GM21447 (cell line): Measurements from ENCODE around the gene CIZ1.

ENCODE experiments used
- ATAC-seq: cut with Tn5 transposase; IDR thresholded peaks from one replicate; pipeline ENCODE4 v1.9.1; 2021; ENCODE audit not compliant: unreplicated experiment

The CIZ1 gene

GRCh38 chr9:128163523-128164306 is 27.7 kb downstream of the CIZ1 start:
- no peak for ATAC-seq

- ATAC-seq, result no peak
Measured at GRCh38 chr9:128163027-128163515, 28.3 kb downstream of the CIZ1 start.

DNA sequence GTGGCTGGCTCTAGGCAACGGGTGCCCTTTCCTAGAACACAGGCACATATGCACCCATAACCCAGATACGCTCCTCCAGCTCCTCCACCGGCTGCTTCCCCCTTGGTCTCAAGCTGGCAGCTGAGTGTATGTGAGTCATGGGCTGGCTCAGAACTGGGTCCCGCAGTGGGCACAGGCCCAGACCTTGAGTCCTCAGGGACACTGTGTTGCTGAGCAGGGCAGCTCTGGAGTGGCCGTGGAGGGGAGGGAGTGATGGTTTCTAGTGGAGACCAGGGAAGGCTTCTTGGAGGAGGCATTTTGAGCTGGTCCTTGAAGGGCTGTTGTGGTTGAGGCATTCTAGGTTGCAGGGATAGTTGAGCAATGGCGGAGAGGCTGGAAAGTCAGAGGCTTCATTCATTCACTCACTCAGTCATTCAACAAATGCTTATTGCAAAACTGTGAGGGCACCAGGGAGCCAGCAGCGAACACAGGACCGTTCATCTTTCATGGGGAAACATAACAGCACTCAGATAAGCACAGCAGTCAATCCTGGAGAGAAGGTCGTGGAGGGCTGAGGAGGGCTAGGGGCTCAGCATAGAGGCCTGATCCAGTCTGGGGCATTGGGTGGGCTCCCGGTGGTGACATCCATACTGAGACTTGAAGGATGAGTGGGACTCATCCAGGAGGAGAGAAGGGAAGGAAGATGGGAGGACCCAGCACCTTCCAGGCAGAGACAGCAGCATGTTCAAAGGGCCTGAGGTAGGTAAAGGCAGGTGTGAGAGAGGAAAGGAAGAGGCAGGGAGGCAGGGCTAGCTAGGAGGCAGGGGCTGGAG is 29.0 kb downstream of the CIZ1 start:
- ATAC-seq, result no peak

DNA sequence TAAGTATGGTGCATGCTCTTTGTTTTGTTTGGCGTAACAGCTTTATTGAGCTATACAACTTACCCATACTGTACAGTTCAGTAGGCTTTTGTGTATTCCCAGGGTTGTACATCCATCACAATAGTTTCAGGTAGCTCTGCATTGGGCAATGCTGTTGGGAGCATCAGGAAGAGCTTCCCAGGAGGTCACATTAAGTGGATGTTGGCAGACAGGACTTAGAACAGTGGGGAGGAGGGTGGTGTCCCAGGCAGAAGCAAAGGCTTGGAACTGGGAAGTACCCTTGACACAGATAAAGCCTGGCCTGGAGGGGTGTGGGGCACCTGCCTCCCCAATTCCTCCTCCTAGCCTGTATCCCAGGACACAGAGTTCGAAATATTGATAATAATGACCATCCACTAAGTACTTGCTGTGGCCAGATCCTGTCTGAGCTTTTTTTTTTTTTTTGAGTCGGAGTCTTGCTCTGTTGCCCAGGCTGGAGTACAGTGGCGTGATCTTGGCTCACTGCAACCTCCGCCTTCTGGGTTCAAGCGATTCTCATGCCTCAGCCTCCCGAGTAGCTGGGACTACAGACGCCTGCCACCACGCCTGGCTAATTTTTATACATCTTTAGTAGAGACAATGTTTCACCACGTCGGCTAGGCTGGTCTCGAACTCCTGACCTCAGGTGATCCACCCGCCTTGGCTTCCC is 30.0 kb downstream of the CIZ1 start:
- no peak for ATAC-seq

- ATAC-seq, result peak; percentile 14
Measured at GRCh38 chr9:128160603-128160987, 30.8 kb downstream of the CIZ1 start.

- ATAC-seq, result peak; percentile 67
Measured at GRCh38 chr9:128159784-128160602, 31.4 kb downstream of the CIZ1 start, which contains the start of gene BBLN. Gene BBLN (plus strand): TSS chr9:128160265. CDS start chr9:128160408, 143 bp downstream.

GRCh38 chr9:128159522-128159783 is 31.9 kb downstream of the CIZ1 start:
- ATAC-seq, result peak; percentile 11

GRCh38 chr9:128155736-128156500 is 35.5 kb downstream of the CIZ1 start:
- ATAC-seq, result no peak

DNA sequence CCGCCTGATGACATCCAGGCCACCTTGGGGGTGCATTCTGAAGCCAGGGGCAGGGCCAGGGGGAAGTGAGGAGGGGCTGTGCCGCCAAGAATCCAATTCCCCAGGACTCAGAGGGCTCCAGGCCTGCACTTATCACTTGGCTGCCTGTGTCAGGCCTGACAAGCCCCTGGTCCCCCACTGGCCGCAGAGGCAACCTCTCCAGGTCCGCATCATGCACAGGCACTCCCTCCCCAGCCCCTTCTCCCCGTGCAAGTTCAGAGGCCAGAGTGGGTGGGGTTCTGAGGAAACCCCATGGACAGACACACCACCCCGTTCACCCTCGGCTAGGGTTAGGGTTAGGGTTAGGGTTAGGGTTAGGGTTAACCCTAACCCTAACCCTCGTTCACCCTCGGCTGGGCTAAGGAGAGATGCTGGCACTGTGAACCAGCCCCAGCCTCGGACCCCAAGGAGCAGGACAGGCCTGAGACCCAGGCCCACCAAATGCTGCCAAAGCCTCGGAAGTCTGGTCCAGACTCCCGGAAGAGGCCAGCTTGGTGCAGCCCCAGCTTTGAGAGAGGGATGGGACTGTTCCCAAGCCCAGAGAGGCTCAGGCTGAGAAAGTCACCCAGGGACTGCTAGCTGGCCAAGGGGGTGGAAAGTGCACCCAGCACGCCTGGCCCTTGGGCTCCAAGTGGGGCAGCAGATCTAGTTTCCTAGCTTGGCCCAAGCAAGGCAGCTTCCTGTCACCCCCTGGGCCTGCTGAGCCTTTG is 37.3 kb downstream of the CIZ1 start:
- ATAC-seq, result no peak

GRCh38 chr9:128153060-128153946 is 38.1 kb downstream of the CIZ1 start:
- ATAC-seq, result no peak

GRCh38 chr9:128152133-128153059 is 39.0 kb downstream of the CIZ1 start:
- ATAC-seq, result no peak

- ATAC-seq, result no peak
Measured at GRCh38 chr9:128151309-128152132, 39.9 kb downstream of the CIZ1 start.

DNA sequence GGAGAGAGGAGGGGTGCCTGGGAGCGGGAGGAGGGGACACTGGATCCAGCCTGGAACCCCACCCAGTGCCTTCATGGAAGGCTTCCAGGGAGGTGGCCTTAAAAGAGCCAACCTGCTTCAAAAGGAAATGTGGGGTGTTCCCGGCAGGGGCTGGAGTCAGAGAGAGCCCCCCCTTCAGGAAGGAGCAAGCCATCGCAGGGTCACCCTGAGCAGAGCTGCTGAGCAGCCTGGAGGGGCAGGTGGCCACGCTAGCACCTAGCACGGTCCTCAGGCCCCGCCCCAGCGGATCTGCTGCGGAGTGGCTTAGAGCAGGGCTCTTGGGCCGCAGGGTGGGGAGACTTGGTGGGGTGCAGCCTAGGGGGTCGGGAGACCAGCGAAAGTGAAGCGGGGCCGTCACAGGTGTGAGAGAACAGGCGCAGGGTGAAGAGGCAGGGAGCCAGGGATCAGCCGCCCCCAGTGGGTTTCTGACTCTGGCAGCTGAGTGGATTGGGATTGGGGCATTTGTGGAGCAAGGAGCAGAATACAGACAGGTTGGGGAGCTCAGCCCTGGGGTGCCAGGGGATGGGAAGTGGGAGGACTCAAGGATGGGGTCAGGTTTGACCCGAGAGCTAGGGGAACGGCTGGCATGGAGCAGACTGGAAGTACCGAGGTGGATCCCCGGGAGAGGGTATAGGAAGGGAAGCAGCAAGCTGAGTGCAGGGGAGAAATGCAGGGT is 40.6 kb downstream of the CIZ1 start:
- ATAC-seq, result no peak

GRCh38 chr9:128149951-128150593 is 41.3 kb downstream of the CIZ1 start:
- ATAC-seq, result no peak

- ATAC-seq, result no peak
Measured at GRCh38 chr9:128149001-128149701, 42.2 kb downstream of the CIZ1 start, which contains the start of gene LCN2. Gene LCN2 (plus strand): TSS chr9:128149453. CDS start chr9:128149526, 73 bp downstream.
